ENCODE measurements around the gene NDRG3. TPM values are rescaled to one million over a fixed set of nuclear protein-coding genes. Genes with fewer than 3 reads are reported as not detected.
A peak's percentile ranks its signal among the peaks of the same experiment; 100 is the strongest.

Gene NDRG3
- total and polyA plus RNA-seq, 2 of the 8 experiments (the other 6 are each of a cell fraction or from before 2014, with no cell fraction given) = 25.7 to 32.3 TPM

DNA sequence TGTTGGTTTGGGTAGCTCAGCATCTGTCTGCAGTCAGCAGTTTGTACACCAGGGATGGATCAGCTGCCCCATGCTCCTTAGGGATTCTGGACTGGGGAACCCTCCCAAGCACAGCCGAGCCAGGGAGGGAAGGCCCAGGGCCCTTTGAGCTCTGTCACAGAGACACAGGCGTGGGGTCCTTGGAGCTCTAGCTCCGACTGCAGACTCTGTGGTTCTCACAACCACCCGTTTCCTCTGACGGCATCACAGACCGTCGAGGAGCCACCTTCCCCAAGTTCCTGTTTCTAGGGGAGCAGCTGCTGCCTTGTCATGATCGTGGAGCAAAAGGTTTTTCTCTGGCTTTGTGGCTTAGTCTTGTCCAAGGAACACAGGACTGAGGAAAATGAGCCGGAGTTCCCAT lies 99.9 kb downstream of the NDRG3 start, which contains the start of gene SLA2:
SLA2 (minus strand) TSS at position 199 of the 400 bp plus-strand sequence. CDS start 4,861 bp downstream, outside the sequence.
- no peak within 1 kb of the TSS; the same call in 1 of the 2 replicates for H2BK12ac ChIP-seq (ENCODE audit: low read depth, low read length)
- H2BK15ac ChIP-seq (ENCODE audit: low read length) = no peak within 1 kb of the TSS
- H4K20me1 ChIP-seq (replicated peaks in 1 of 2; ENCODE audit: control insufficient read depth in 1 of 2, insufficient read depth in 2 of 2, low read length in 2 of 2) = no peaks in the 10 kb centered on the region
- POLR2A ChIA-PET (ENCODE audit: partially characterized antibody) = interaction anchor here (1.1 to 1.6 kb wide), 2 partner anchors 27 to 60 kb away, joined by 4 read pairs; no protein-coding TSS in a partner anchor
- no peak within 1 kb of the TSS for H3K56ac ChIP-seq (replicated peaks; ENCODE audit: insufficient read length, low read depth, low read length)
- H3K9me3 ChIP-seq (ENCODE audit: insufficient read depth in 2 of 2, low read depth in 1 of 2, low read length in 1 of 2) = no peaks in the 10 kb centered on the region
- no peaks in the 10 kb centered on the region for H3K27me3 ChIP-seq (replicated peaks in 1 of 4; ENCODE audit: control insufficient read depth in 3 of 4, extremely low read depth in 1 of 4, insufficient read depth in 3 of 4, low read length in 3 of 4)
- H3K4me3 ChIP-seq (ENCODE audit: extremely low read depth in 1 of 4, insufficient read depth in 2 of 4, low read depth in 3 of 4, low read length in 4 of 4) = no peak within 1 kb of the TSS
- H3K79me2 ChIP-seq (ENCODE audit: control insufficient read depth in 1 of 2, insufficient read depth in 2 of 2, low read length in 2 of 2) = no peaks in the 10 kb centered on the region
- H2BK5ac ChIP-seq (ENCODE audit: low read depth, low read length) = peak within 1 kb of the TSS; percentile 75; the same call in 1 of the 2 replicates
- H3K79me1 ChIP-seq (ENCODE audit: low read depth, low read length) = no peaks in the 10 kb centered on the region
- H3K14ac ChIP-seq (ENCODE audit: insufficient read length) = no peak within 1 kb of the TSS
- peak within 1 kb of the TSS; percentile 39; the same call in 1 of the 2 replicates for H2AK5ac ChIP-seq (ENCODE audit: low read depth, low read length)
- H3K23me2 ChIP-seq (ENCODE audit: low read depth, low read length) = no peaks in the 10 kb centered on the region
- 92% methylated on average over 8 of the region's 9 CpGs; no CpG with 5 or more reads in 1 of the 2 experiments for WGBS, 2 experiments (ENCODE audit: extremely low coverage in 1 of 2, insufficient coverage in 1 of 2, insufficient read length in 1 of 2, insufficient replicate concordance in 2 of 2, low coverage in 1 of 2, low lambda C conversion rate in 2 of 2, missing lambda C conversion rate in 1 of 2)
- CTCF ChIA-PET (ENCODE audit: partially characterized antibody) = interaction anchor here (0.9 to 4.1 kb wide), 8 partner anchors 10 to 110 kb away, joined by 3 to 27 read pairs (median 4); no protein-coding TSS in a partner anchor
- DNase-seq (ENCODE audit: low read depth in 1 of 2, low spot score in 2 of 2) (no peak), FAIRE-seq (no peak)
- no peak within 1 kb of the TSS for H4K5ac ChIP-seq (ENCODE audit: insufficient read length, low read depth, low read length)
- H3K9ac ChIP-seq (replicated peaks in 1 of 4; ENCODE audit: extremely low read depth in 1 of 4, low read depth in 3 of 4, low read length in 3 of 4) = peak within 1 kb of the TSS in 1 of 4 experiments; percentile 10; a peak in 1 of 7 replicates
- peak within 1 kb of the TSS; percentile 32; the same call in 1 of the 2 replicates for H3K18ac ChIP-seq (ENCODE audit: extremely low read depth, low read length)
- peak within 1 kb of the TSS; percentile 7; the same call in 1 of the 2 replicates for H4K8ac ChIP-seq (ENCODE audit: extremely low read depth, insufficient read depth, low read length)
- H4K91ac ChIP-seq (replicated peaks; ENCODE audit: insufficient read length, low read length) = no peak within 1 kb of the TSS
- H2BK20ac ChIP-seq (ENCODE audit: low read length) = no peak within 1 kb of the TSS; the same call in 1 of the 2 replicates
- no peak within 1 kb of the TSS for H3K23ac ChIP-seq (ENCODE audit: insufficient read length)
- H3K4me2 ChIP-seq (ENCODE audit: insufficient read depth in 1 of 2, low read depth in 2 of 2, low read length in 2 of 2) = no peak within 1 kb of the TSS; a peak in 1 of 4 replicates
- H3K27ac ChIP-seq (ENCODE audit: low read depth, low read length) = no peak within 1 kb of the TSS
- H3K4ac ChIP-seq (replicated peaks; ENCODE audit: insufficient read length, low read depth, low read length) = peak within 1 kb of the TSS; percentile 14
- H2BK120ac ChIP-seq (replicated peaks; ENCODE audit: low read depth, low read length) = no peak within 1 kb of the TSS
- H2AFZ ChIP-seq (ENCODE audit: low read length) = no peak within 1 kb of the TSS
- no peaks in the 10 kb centered on the region for H3K36me3 ChIP-seq (ENCODE audit: control insufficient read depth in 2 of 4, insufficient read depth in 4 of 4, low read length in 3 of 4)
- peaks cover 1 to 13% (median 6%) of the 10 kb centered on the region in 4 experiments; a peak in 4 of 7 replicates for H3K4me1 ChIP-seq (replicated peaks in 1 of 4; ENCODE audit: control insufficient read depth in 3 of 4, insufficient read depth in 4 of 4, low read length in 3 of 4)
- TF ChIP-seq EP300 (IDR thresholded peaks at IDR 0.05; ENCODE audit: borderline replicate concordance in 1 of 2, low read depth in 2 of 2, low read length in 2 of 2) (no peak), BCL11A (IDR thresholded peaks at IDR 0.05; ENCODE audit: low read depth in 2 of 2, low read length in 2 of 2) (no peak), SP1 (IDR thresholded peaks at IDR 0.05; ENCODE audit: low read depth, low read length) (no peak), RAD21 (IDR thresholded peaks at IDR 0.05 in 1 of 2, conservative IDR thresholded peaks at IDR 0.05 in 1 of 2; ENCODE audit: low read depth in 2 of 2, low read length in 2 of 2) (no peak), JUND (IDR thresholded peaks at IDR 0.05; ENCODE audit: low read length) (no peak), HDAC2 (IDR thresholded peaks at IDR 0.05; ENCODE audit: borderline replicate concordance in 1 of 2, low read depth in 2 of 2, low read length in 2 of 2) (no peak), SRF (IDR thresholded peaks at IDR 0.05; ENCODE audit: low read depth, low read length) (no peak)

All from H1 (cell line).